Measurements from ENCODE around the gene NEK9.

DNA sequence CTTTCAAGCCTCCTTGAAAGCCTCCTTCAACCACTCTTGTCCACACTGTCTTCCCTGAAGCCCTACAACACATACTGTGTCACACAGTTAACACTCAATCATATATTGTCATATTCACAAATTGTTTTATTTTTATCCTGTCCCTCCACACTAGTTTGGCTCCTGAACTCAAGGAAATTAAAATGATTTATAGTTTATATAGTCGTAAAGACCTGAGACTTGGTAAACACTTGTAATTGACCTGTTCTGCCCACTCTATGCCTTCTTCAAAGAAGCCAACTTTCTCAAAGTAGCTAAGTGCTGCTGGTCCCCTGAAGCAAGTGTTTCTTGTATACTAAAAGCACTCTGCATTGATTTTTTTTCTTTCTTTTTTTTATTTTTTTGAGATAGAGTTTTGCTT, 15.6 kb upstream of the NEK9 start:
- TF ChIP-seq, protein P1, sequence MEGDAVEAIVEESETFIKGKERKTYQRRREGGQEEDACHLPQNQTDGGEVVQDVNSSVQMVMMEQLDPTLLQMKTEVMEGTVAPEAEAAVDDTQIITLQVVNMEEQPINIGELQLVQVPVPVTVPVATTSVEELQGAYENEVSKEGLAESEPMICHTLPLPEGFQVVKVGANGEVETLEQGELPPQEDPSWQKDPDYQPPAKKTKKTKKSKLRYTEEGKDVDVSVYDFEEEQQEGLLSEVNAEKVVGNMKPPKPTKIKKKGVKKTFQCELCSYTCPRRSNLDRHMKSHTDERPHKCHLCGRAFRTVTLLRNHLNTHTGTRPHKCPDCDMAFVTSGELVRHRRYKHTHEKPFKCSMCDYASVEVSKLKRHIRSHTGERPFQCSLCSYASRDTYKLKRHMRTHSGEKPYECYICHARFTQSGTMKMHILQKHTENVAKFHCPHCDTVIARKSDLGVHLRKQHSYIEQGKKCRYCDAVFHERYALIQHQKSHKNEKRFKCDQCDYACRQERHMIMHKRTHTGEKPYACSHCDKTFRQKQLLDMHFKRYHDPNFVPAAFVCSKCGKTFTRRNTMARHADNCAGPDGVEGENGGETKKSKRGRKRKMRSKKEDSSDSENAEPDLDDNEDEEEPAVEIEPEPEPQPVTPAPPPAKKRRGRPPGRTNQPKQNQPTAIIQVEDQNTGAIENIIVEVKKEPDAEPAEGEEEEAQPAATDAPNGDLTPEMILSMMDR (IDR thresholded peaks at IDR 0.05; ENCODE audit: low read length): no peak
- no peak for TF ChIP-seq EZH2 (IDR thresholded peaks at IDR 0.05; ENCODE audit: borderline replicate concordance, low read length)

Measured in OCI-LY1 (cell line).